ENCODE measurements around the gene HSD17B2. TPM values are rescaled to one million over a fixed set of nuclear protein-coding genes. Genes with fewer than 3 reads are reported as not detected.

Gene HSD17B2
- polyA plus RNA-seq, 1 of the 3 experiments (the other 2 are of a cell fraction), result not detected

DNA sequence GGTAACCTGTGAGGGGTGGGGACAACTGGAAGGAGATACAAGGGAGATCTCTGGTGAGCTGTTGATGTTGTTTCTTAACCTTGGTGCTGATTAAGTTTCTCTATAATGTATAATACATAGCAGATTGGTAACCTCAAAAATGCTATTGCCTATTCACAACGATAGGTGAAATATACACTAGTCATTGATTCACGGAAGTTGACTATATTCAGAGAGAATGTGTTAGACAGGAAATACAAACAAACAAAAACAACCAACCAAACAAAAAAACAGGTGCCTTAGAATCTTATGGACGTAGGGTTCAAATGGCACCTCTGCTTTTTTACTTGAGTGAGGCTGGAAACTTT lies 21.5 kb downstream of the HSD17B2 start:
- Histone ChIP-seq H3K9me2 (no peaks in the 10 kb centered on the region), H4K20me1 (ENCODE audit: insufficient read depth) (no peaks in the 10 kb centered on the region), H2AFZ (ENCODE audit: low read depth) (no peak overlapping the region), H3F3A (replicated peaks; ENCODE audit: insufficient read depth) (no peaks in the 10 kb centered on the region), H3K4me2 (no peak overlapping the region), H3K79me2 (ENCODE audit: insufficient read depth) (no peaks in the 10 kb centered on the region), H3K36me3 (replicated peaks in 1 of 2; ENCODE audit: control insufficient read depth in 1 of 2, insufficient read depth in 2 of 2, low read length in 1 of 2) (no peaks in the 10 kb centered on the region), H3K4me3 (ENCODE audit: low read depth in 2 of 2, low read length in 1 of 2) (no peak overlapping the region), H3K4me1 (ENCODE audit: control insufficient read depth in 1 of 2, insufficient read depth in 2 of 2, low read depth in 1 of 2, low read length in 1 of 2) (no peaks in the 10 kb centered on the region), H3K9me3 (no peaks in the 10 kb centered on the region), H3K27me3 (ENCODE audit: insufficient read depth) (peaks cover 40% of the 10 kb centered on the region; the same call in 1 of the 2 replicates), H3K27ac (ENCODE audit: low read depth in 2 of 2, low read length in 1 of 2) (no peak overlapping the region), H3K9ac (no peak overlapping the region)
- CTCF ChIA-PET, result no interaction called here
- WGBS (ENCODE audit: low lambda C conversion rate), result 52% methylated on average over 3 of the region's 3 CpGs
- POLR2A ChIA-PET, result no interaction called here
- DNase-seq, result no peak
- TF ChIP-seq RFX5 (IDR thresholded peaks at IDR 0.05; ENCODE audit: low read length) (no peak), RCOR1 (IDR thresholded peaks at IDR 0.05; ENCODE audit: low read length) (no peak), JUND (IDR thresholded peaks at IDR 0.05) (no peak), FOXM1 (IDR thresholded peaks at IDR 0.05; ENCODE audit: low read depth) (no peak), FOXJ3 (CRISPR knock-in tag; IDR thresholded peaks at IDR 0.05) (no peak), POLR2AphosphoS5 (IDR thresholded peaks at IDR 0.05; ENCODE audit: low read depth, low read length) (no peak), YY1 (IDR thresholded peaks at IDR 0.05; ENCODE audit: low read depth) (no peak), NFIC (IDR thresholded peaks at IDR 0.05; ENCODE audit: borderline replicate concordance) (no peak), GABPA (IDR thresholded peaks at IDR 0.05; ENCODE audit: low read depth) (no peak)
- TF ChIP-seq, protein P1, sequence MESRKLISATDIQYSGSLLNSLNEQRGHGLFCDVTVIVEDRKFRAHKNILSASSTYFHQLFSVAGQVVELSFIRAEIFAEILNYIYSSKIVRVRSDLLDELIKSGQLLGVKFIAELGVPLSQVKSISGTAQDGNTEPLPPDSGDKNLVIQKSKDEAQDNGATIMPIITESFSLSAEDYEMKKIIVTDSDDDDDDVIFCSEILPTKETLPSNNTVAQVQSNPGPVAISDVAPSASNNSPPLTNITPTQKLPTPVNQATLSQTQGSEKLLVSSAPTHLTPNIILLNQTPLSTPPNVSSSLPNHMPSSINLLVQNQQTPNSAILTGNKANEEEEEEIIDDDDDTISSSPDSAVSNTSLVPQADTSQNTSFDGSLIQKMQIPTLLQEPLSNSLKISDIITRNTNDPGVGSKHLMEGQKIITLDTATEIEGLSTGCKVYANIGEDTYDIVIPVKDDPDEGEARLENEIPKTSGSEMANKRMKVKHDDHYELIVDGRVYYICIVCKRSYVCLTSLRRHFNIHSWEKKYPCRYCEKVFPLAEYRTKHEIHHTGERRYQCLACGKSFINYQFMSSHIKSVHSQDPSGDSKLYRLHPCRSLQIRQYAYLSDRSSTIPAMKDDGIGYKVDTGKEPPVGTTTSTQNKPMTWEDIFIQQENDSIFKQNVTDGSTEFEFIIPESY (IDR thresholded peaks at IDR 0.05; ENCODE audit: borderline replicate concordance, low read depth), result no peak
- TF ChIP-seq, protein P2, sequence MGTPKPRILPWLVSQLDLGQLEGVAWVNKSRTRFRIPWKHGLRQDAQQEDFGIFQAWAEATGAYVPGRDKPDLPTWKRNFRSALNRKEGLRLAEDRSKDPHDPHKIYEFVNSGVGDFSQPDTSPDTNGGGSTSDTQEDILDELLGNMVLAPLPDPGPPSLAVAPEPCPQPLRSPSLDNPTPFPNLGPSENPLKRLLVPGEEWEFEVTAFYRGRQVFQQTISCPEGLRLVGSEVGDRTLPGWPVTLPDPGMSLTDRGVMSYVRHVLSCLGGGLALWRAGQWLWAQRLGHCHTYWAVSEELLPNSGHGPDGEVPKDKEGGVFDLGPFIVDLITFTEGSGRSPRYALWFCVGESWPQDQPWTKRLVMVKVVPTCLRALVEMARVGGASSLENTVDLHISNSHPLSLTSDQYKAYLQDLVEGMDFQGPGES (IDR thresholded peaks at IDR 0.05; ENCODE audit: low read depth, low read length), result no peak
- TF ChIP-seq, protein P3, sequence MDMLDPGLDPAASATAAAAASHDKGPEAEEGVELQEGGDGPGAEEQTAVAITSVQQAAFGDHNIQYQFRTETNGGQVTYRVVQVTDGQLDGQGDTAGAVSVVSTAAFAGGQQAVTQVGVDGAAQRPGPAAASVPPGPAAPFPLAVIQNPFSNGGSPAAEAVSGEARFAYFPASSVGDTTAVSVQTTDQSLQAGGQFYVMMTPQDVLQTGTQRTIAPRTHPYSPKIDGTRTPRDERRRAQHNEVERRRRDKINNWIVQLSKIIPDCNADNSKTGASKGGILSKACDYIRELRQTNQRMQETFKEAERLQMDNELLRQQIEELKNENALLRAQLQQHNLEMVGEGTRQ (IDR thresholded peaks at IDR 0.05; ENCODE audit: borderline replicate concordance, low read depth, low read length), result no peak

GRCh38 chr16:82059161-82059982 lies 24.3 kb downstream of the HSD17B2 start:
- no peak overlapping the region for H2AFZ ChIP-seq (ENCODE audit: low read depth)
- H3K4me1 ChIP-seq (ENCODE audit: control insufficient read depth in 1 of 2, insufficient read depth in 2 of 2, low read depth in 1 of 2, low read length in 1 of 2), result no peaks in the 10 kb centered on the region
- no peak overlapping the region for H3K9ac ChIP-seq
- H3K9me2 ChIP-seq, result no peaks in the 10 kb centered on the region
- no peaks in the 10 kb centered on the region for H3K79me2 ChIP-seq (ENCODE audit: insufficient read depth)
- H3K36me3 ChIP-seq (replicated peaks in 1 of 2; ENCODE audit: control insufficient read depth in 1 of 2, insufficient read depth in 2 of 2, low read length in 1 of 2), result no peaks in the 10 kb centered on the region
- ChIA-PET CTCF (interaction anchor here (0.6 kb wide), 1 partner anchor 11 kb away, joined by 3 read pairs; no protein-coding TSS in a partner anchor), POLR2A (no interaction called here)
- no peaks in the 10 kb centered on the region for H3K9me3 ChIP-seq
- TF ChIP-seq FOXJ3 (CRISPR knock-in tag; IDR thresholded peaks at IDR 0.05), result no peak
- TF ChIP-seq CHD2 (IDR thresholded peaks at IDR 0.05; ENCODE audit: low read length, partially characterized antibody), result no peak
- no peak for TF ChIP-seq TCF12 (IDR thresholded peaks at IDR 0.05)
- TF ChIP-seq REST (IDR thresholded peaks at IDR 0.05; ENCODE audit: low read depth, low read length), result no peak
- no peak for TF ChIP-seq MEF2A (IDR thresholded peaks at IDR 0.05; ENCODE audit: borderline replicate concordance, low read depth)
- TF ChIP-seq TEAD4 (IDR thresholded peaks at IDR 0.05; ENCODE audit: borderline replicate concordance, insufficient read depth), result no peak
- TF ChIP-seq SIN3A (IDR thresholded peaks at IDR 0.05; ENCODE audit: borderline replicate concordance, low read depth, low read length), result no peak
- no peak for TF ChIP-seq ELF1 (IDR thresholded peaks at IDR 0.05)
- TF ChIP-seq, protein P3 (IDR thresholded peaks at IDR 0.05; ENCODE audit: borderline replicate concordance, low read depth, low read length), result no peak
- H3K4me3 ChIP-seq (ENCODE audit: low read depth in 2 of 2, low read length in 1 of 2), result no peak overlapping the region
- no peak overlapping the region for H3K4me2 ChIP-seq
- H3K27ac ChIP-seq (ENCODE audit: low read depth in 2 of 2, low read length in 1 of 2), result no peak overlapping the region
- peaks cover 32% of the 10 kb centered on the region; the same call in 1 of the 2 replicates for H3K27me3 ChIP-seq (ENCODE audit: insufficient read depth)
- no peaks in the 10 kb centered on the region for H3F3A ChIP-seq (replicated peaks; ENCODE audit: insufficient read depth)
- 56% methylated on average over 7 of the region's 8 CpGs for WGBS (ENCODE audit: low lambda C conversion rate)
- DNase-seq, result no peak
- no peaks in the 10 kb centered on the region for H4K20me1 ChIP-seq (ENCODE audit: insufficient read depth)

Data from SK-N-SH (cell line).